Fibroblast of lung (primary cell): ENCODE data around the gene ARGLU1. TPM values are rescaled to one million over a fixed set of nuclear protein-coding genes. Genes with fewer than 3 reads are reported as not detected.

Source experiments
- DNase-seq, 2 donors: peaks; one replicate each; pipeline versions ENCODE4 v3.0.0 to v3.0.0-alpha.2; 2010; ENCODE audit warnings: low read depth in 2 of 2
- H2AFZ ChIP-seq: 2 replicates; pipeline ENCODE4 v1.5.1; 2012; ENCODE audit warnings: low read length, control low read depth, inconsistent platforms
- H3K27ac ChIP-seq: 2 replicates; pipeline ENCODE4 v1.5.1; 2011; ENCODE audit warnings: low read length, control low read depth; ENCODE audit not compliant: insufficient read depth
- H3K27me3 ChIP-seq: 2 replicates; pipeline ENCODE4 v1.5.1; 2011; ENCODE audit warnings: mild to moderate bottlenecking, low read length; ENCODE audit not compliant: control insufficient read depth, insufficient read depth
- H3K36me3 ChIP-seq: 2 replicates; pipeline ENCODE4 v1.5.1; 2011; ENCODE audit warnings: low read length; ENCODE audit not compliant: control insufficient read depth, insufficient read depth
- H3K4me1 ChIP-seq: 2 replicates; pipeline ENCODE4 v1.5.1; 2011; ENCODE audit warnings: low read length; ENCODE audit not compliant: control insufficient read depth, insufficient read depth; ENCODE audit errors: extremely low read depth
- H3K4me2 ChIP-seq: 2 replicates; pipeline ENCODE4 v1.5.1; 2011; ENCODE audit warnings: low read length, control low read depth; ENCODE audit not compliant: insufficient read depth; ENCODE audit errors: extremely low read depth
- H3K4me3 ChIP-seq, 4 experiments: fragments of 200-600 bp in 1 of 4; sonication (generic) in 1 of 4; replicated peaks in 1 of 4; 2 replicates each; pipeline ENCODE4 v1.5.1; 2011 to 2016; ENCODE audit warnings: low read length in 4 of 4, low read depth in 3 of 4, mild to moderate bottlenecking in 3 of 4, control low read depth in 2 of 4, inconsistent platforms in 1 of 4, mixed read lengths in 1 of 4; ENCODE audit not compliant: insufficient read depth in 1 of 4; ENCODE audit errors: control extremely low read depth in 1 of 4
- H3K79me2 ChIP-seq: 2 replicates; pipeline ENCODE4 v1.5.1; 2012; ENCODE audit warnings: mild to moderate bottlenecking, low read length, inconsistent platforms; ENCODE audit not compliant: control insufficient read depth, insufficient read depth
- H3K9ac ChIP-seq: 2 replicates; pipeline ENCODE4 v1.5.1; 2011; ENCODE audit warnings: mild to moderate bottlenecking, low read length, control low read depth; ENCODE audit not compliant: insufficient read depth
- H3K9me3 ChIP-seq: 2 replicates; pipeline ENCODE4 v1.5.1; 2012; ENCODE audit warnings: low read depth, low read length; ENCODE audit not compliant: control insufficient read depth, insufficient read depth
- H4K20me1 ChIP-seq: 2 replicates; pipeline ENCODE4 v1.5.1; 2011; ENCODE audit warnings: low read length; ENCODE audit not compliant: control insufficient read depth, insufficient read depth; ENCODE audit errors: extremely low read depth
- CTCF ChIP-seq, 2 donors: IDR thresholded peaks in 1 of 2; conservative IDR thresholded peaks in 1 of 2; 1 replicate in 1 of 2; 2 replicates in 1 of 2; pipeline ENCODE4 v1.5.1; 2011 to 2012; ENCODE audit warnings: low read length in 2 of 2, control low read depth in 1 of 2, inconsistent platforms in 1 of 2, low read depth in 1 of 2, mild to moderate bottlenecking in 1 of 2
- EZH2 ChIP-seq: IDR thresholded peaks from 2 replicates; pipeline ENCODE4 v1.5.1; 2012; ENCODE audit warnings: low read length, control low read depth, mild to moderate bottlenecking; ENCODE audit errors: missing control alignments
- polyA plus RNA-seq, 2 donors: library from polyadenylated mRNA; depleted of rRNA in 1 of 2; stranded (reverse) in 1 of 2; unstranded in 1 of 2; fragments of >200 nt; gene quantifications; 2 replicates each; pipeline ENCODE4 v1.2.1, GENCODE V29; 2011 to 2012; ENCODE audit warnings: missing spikeins in 1 of 2
- total RNA-seq: library from RNA; depleted of rRNA; stranded (reverse); fragments of >200 nt; gene quantifications from 2 replicates; pipeline ENCODE4 v1.2.1, GENCODE V29; 2014

ARGLU1 gene
- total and polyA plus RNA-seq, 2 donors (not counting 1 experiment from before 2014, with no cell fraction given), result 45.4 to 45.6 TPM

DNA sequence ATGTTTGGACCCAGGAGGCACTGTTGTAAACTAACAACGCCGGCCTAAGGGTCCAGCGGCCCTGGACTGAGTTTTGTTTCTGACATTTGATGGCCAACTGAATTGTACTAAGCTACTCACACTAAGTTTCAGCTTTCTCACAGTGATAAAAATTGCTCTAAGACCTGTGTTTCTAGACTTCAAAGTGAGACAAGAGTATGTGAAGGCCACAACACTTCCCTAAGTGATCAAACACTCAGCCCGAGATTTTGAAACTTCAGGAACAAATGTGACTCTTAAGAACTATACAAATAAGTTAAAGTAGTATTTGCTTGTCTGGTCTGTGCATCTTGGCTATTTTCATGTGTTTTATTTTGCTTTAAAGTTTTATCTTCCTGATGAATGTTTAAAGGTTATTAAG, 62.6 kb downstream of the ARGLU1 start:
- no peak overlapping the region for H3K27ac ChIP-seq
- no peak for TF ChIP-seq EZH2
- TF ChIP-seq CTCF (conservative IDR thresholded peaks at IDR 0.05 in 1 of 2, IDR thresholded peaks at IDR 0.05 in 1 of 2; ENCODE audit: low read depth in 1 of 2, low read length in 2 of 2), result no peak
- H3K36me3 ChIP-seq, result peaks cover under 1% of the 10 kb centered on the region
- H4K20me1 ChIP-seq, result no peaks in the 10 kb centered on the region
- H3K4me1 ChIP-seq, result no peaks in the 10 kb centered on the region
- H3K27me3 ChIP-seq, result no peaks in the 10 kb centered on the region
- no peaks in the 10 kb centered on the region for H3K9me3 ChIP-seq
- no peak overlapping the region for H2AFZ ChIP-seq
- DNase-seq, result no peak
- no peaks in the 10 kb centered on the region for H3K79me2 ChIP-seq
- no peak overlapping the region for H3K9ac ChIP-seq
- H3K4me2 ChIP-seq, result no peak overlapping the region
- H3K4me3 ChIP-seq, result no peak overlapping the region

GRCh38 chr13:106503730-106504453, 64.0 kb downstream of the ARGLU1 start:
- Histone ChIP-seq H3K9ac (no peak overlapping the region), H2AFZ (no peak overlapping the region), H3K36me3 (no peaks in the 10 kb centered on the region), H3K4me2 (no peak overlapping the region), H3K4me3 (no peak overlapping the region), H3K79me2 (no peaks in the 10 kb centered on the region), H3K27me3 (no peaks in the 10 kb centered on the region), H3K4me1 (no peaks in the 10 kb centered on the region), H3K9me3 (no peaks in the 10 kb centered on the region), H3K27ac (no peak overlapping the region), H4K20me1 (no peaks in the 10 kb centered on the region)
- no peak for TF ChIP-seq EZH2
- no peak for TF ChIP-seq CTCF (conservative IDR thresholded peaks at IDR 0.05 in 1 of 2, IDR thresholded peaks at IDR 0.05 in 1 of 2; ENCODE audit: low read depth in 1 of 2, low read length in 2 of 2)
- DNase-seq, result peak in 1 of 2 donors; percentile 50

- Histone ChIP-seq H3K27ac (no peak overlapping the region), H3K4me2 (no peak overlapping the region), H3K27me3 (no peaks in the 10 kb centered on the region), H3K36me3 (no peaks in the 10 kb centered on the region), H2AFZ (no peak overlapping the region), H3K4me1 (no peaks in the 10 kb centered on the region), H3K4me3 (no peak overlapping the region), H3K9ac (no peak overlapping the region), H3K9me3 (no peaks in the 10 kb centered on the region), H4K20me1 (no peaks in the 10 kb centered on the region), H3K79me2 (no peaks in the 10 kb centered on the region)
- TF ChIP-seq CTCF (conservative IDR thresholded peaks at IDR 0.05 in 1 of 2, IDR thresholded peaks at IDR 0.05 in 1 of 2; ENCODE audit: low read depth in 1 of 2, low read length in 2 of 2) (no peak), EZH2 (no peak)
- peak in 1 of 2 donors; percentile 23 for DNase-seq
Observed at GRCh38 chr13:106503272-106503671, 64.7 kb downstream of the ARGLU1 start.
